CD4-positive, alpha-beta T cell treated with Interleukin-10 for 1 hour (primary cell): Measurements from ENCODE around the gene DTNA.
"Not testable (repeated sequence)": the region's sequence is repeated elsewhere in the genome, so short reads cannot be mapped to it uniquely, and the experiment has no call there.

Experiments
- DNase-seq: peaks from one replicate; pipeline ENCODE4 v3.0.0-alpha.2; 2020

Gene DTNA

DNA sequence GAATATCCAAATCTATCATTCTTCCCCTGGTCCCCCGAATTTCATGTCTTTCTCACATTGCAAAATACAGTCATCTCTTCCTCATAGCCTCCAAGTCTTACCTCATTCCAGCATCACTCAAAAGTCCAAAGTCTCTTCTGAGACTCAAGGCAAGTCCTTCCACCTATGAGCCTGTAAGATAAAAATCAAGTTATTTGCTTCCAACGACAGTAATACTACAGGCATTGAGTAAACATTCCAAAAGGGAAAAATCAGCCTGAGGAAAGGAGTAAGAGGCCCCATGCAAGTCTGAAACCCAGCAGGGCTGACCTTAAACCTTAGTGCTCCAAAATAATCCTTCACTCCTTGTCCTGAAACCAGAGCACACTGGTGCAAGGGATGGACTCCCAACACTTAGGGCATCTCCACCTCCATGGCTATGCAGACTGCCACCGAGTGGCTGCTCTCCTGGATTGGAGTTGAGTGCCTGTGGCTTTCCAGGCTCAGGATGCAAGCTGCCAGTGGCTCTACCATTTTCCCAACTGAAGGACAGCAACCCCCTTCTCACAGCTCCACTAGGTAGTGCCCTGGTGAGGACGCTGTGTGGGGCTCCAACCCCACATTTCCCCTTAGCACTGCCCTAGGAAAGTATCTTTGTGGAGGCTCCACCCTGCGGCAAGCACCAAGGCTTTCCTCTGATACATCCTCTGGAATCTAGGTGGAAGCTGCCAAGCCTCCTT, 16.3 kb downstream of the DTNA start:
- no peak for DNase-seq

DNA sequence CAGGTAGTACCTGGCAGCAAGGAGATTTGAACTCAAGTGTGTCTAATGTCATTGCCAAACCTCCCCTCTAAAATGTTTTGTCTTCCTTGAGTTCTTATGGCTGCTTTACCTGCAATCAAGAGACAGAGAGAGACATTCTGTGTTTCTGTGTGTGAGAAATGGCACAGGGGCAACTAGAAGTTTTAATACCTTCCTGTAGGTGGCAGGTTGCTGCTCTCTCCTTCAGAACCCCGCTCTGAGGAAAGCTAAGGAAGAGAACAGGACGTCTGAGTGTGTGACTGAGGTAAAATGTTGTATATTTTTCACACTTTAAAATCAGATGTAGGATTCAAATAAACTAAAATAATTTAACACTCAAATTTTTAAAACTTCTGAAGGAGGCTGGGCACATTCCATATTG, 19.2 kb downstream of the DTNA start:
- DNase-seq = no peak

DNA sequence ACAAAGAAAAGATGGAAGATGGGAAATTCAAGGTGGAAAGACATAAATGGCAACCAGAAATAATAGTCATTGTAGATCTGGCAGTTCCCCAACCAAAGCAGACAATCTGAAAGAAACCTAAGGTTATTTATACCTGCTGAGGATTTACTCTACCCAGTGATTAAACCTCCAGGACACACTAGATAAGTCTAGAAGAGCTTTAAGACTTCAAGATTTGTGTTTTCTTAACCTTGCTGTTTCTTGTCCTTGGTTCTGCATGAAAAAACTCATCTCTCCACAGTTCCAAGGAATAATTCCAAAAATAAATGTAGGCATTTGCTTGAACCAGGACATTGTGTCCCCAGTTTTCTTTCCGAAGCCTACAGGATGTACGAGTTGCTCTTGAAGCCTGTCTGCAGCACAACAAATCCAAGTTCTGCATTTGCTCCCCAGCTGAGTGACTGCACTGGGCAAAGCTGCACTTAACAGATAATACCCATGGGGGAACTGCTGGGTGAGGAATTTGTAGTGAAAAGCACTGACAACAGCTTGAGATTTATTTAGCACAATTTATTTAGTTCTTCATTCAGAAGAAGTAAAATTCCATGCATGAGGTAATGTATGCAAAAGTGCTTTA, 19.8 kb downstream of the DTNA start:
- no peak for DNase-seq

DNA sequence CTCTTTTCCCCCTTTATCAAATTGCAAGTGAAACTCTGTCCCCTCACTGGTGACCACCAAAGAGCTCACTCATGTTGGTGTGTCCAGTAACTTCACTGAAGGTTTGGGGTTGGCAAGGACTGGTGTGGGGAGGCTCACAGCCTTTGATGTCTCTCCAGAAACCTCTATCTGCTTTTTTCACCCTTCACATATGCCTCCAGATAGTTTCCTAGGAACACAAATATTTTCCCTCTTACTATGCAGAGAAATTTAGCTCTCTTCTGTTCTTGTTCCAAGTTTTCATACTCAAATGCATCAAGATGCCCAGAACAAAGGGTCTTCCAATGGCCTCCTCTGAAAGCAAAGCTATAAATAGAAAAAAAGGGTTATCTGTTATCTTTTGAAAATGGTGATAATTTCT, 20.7 kb downstream of the DTNA start:
- DNase-seq = no peak

DNA sequence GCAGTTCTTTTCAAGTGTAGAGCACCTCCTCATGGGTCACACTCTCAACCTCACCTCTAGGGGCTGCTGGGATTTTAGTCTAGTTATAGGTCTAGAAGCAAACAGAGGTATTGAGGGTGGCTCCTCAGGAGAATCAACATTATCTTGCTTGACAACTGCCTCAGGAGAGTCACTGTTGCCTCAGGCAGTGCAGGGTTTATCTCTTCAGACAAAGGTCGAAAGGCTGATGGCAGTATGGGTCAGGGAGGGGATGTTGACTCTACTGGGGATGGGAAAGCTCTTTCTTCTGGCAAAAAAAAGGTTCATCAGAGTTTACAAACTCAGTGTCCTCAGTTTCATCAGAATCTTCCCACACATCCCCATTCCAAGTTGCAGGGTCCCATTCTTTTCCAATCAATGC, 24.0 kb downstream of the DTNA start:
- DNase-seq = no peak

DNA sequence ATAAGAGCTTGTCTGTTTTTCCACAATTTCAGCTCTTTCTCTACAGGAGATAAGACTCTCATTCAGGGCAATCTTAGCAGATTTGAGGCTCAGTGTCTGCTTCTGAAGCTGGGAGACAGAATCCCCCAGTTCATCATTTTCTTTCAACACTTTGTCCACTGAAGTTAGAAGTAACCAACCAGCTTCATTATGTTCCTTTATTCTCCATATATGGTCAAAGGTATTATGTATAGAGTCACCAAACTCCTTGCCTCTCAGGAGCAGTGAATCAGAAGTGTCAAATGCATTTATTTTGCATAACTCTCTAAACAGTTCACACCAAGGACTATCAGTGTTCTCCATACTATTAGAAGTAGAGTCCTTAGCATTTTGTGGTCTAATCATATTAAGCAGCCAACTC, 24.4 kb downstream of the DTNA start:
- DNase-seq = not testable (repeated sequence)

DNA sequence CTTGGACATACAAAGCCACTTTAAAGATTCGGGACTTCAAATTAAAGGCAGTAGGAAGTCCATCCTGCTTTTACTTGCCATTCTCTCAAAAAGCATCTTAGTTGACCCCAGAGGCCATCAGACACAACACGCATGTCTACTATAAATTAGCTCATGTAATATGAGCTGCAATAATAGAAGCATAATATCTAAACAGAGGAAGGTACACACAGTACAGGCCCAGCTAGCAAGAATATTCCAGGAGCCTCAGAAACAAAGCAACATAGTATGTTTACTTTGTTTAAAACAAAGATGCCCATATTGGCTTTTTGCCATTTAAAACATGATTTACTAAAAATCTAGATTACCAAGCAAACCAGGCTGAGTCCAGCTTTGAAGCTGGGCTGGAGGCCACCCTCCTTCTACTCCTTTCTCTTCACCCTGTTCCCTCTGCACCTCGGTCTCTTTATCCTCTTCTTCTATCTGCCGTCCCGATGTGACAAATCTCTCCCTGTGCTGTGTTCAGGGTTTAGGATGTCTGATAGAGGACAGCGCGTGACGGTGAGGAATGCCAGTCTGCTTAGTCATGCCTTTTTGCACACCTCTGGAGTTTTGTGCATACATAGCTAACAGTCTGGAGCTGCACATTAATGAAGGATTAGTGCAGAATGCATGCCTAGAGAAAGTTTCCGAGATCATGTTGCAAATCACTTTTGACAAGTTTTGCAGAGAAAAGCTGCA, 28.2 kb downstream of the DTNA start:
- no peak for DNase-seq

DNA sequence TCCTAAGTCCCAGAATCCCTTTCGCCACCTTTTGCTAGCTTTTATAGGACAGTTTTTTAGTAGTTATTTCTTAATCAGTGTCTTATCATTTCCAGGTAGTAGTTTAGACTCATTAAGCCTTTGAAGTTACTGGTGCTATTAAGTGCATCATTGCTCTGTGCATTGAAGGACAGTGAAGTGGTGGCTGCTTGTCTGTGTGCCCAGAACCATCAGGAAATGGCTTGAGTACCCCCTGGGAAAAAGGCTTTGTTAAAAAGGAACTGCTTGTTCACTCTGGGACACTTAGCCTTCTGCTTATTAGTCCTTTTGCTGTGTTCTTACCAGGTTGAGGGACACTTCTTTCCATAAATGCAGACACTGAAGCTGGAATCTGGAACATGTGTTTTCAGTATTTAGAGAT, 30.0 kb downstream of the DTNA start:
- no peak for DNase-seq

DNA sequence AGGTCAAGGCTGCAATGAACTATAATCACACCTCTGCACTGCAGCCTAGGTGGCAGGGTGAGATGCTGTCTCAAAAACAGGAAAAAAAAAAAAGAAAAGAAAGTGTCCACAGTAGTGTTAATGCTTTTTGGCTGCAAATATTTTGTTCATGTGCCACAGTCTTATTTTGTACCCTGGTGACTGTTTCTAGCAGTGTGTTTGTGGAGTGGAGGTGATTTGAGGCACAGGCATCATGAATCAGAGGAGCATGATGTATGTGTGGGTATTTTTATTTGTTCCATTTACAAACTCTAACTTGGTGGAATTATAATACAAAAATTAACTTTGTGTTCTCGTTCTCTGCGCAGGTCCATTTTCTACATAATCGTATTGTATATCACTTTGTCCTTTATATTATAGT, 30.6 kb downstream of the DTNA start:
- DNase-seq = no peak

DNA sequence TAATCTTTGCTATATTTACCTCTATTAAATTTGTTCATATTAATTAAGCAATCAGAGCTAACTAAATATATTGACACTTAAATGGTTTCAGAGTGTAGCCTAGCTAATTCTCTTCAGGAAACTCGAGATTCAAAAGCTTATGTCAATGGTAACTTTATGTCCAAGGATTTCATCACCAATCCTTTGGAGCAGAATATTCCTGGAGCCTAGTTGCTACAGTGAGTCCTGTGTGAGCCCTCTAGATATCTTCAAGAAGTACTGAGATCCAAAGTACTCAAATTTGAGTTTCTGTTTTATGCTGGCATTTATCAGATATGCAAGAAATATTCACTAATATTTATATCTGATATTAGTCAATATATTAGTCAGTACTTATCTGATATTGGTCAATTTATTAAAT, 31.3 kb downstream of the DTNA start:
- DNase-seq = no peak

DNA sequence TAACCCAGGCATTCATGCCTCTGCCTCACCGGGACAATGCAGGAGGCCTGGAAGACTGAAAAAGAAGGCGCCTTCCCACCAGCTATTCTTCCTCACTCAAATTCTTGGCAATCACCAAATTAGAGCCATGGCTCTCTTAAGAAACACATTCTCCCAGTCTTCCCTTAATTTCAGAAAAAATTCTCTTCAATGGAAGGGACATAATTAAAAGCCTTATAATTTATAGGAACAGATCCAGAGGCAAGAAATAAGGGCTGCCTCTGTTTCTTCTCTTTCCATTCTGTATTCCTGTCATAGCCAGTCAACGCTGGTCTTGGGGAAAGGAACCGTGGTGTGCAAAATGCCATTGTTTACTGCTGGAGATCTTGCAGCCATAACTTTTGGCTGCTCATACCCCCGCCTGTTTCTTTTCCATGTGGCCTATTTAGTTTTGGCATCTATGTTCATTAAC, 32.8 kb downstream of the DTNA start:
- DNase-seq = no peak

DNA sequence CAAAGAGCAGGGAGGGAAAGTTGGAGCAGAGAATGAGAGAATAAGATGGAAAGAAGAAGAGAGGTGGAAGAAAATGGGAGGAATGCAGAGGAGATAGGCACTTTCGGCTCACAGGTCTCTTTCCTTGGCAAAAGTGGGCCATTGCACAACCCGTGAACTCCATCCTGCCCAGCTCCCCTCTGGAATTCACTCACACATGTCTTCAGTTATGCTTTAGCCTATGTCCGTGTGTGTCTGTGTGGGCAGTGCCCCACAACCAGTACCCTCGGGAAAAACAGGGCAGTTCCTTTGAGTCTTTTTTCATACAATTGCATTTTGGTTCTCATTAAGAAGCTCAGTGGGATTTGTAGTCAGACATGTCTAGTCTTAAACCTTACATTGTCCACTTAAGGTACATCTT, 34.5 kb downstream of the DTNA start:
- no peak for DNase-seq

DNA sequence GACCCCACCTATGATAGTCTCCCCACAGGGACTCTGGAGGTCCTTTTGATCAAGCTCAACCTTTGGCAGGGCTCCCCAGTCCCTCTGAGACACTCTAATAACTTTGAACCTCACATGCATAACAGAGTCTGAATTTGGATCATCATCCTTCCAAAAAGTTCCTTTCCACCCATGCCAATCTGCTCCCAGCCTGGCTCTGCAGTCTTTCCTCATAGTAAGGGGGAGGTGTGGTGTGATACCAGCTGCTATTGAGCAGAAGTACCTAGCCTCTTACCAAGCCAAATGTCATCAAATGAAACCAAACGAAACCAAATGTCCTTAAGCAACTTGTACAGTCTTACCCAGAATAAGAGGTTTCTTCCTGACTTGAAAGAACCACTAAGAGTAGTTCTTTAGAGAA, 36.5 kb downstream of the DTNA start:
- no peak for DNase-seq

DNA sequence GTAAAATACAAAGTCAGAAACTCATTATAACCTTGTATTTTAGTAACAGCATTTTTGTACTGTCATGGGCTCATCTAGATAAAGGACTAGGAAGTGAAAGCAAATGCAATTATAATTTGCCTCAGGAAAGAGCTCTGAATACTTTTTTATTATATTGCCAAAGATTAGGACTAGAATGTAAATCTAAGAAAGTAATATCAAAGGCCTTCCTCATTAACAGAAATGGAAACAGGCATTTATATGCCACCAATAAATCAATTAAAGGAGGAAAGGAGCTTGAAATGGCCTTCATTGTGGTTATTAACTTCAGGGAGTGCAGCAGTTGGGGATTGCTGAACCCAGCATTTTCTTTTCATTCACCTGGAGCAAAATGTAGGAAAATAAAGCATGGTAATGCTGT, 39.6 kb downstream of the DTNA start:
- DNase-seq = no peak

DNA sequence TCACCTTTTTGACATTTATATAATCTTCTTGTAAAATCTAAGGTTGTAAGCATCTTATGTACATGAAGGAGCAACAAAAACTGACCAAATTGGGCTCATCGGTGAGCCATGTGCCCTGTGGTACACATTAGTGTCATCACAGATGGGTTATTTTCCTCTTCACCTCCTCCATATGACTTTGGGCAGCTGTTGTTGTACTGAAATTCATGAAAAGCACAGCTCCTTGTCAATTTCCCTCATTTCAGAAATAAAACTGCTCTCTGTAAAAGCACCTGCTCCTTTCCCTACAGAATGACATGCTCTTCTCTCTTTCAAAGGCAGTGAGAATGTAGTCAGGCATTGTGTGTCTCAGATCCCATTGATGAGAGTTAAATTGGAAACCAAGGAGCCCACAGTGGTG, 42.0 kb downstream of the DTNA start:
- DNase-seq = no peak

DNA sequence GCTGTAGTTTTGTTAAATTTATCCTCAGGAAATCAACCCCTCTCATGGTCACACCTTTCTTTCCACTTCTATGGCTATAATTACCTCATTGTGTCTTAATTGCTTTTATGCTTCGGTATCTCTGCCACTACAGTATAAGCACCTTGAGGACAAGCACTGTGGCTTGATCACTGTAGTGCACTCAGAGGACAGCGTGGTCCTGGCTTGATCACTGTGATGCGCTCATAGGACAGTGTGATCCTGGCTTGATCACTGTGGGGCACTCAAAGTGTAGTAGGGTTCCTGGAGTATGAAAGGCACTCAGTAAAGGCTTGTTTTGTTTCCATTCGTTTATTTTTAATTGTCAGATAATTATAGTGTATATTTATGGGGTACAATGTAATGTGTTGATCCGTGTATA, 44.2 kb downstream of the DTNA start:
- DNase-seq = no peak

DNA sequence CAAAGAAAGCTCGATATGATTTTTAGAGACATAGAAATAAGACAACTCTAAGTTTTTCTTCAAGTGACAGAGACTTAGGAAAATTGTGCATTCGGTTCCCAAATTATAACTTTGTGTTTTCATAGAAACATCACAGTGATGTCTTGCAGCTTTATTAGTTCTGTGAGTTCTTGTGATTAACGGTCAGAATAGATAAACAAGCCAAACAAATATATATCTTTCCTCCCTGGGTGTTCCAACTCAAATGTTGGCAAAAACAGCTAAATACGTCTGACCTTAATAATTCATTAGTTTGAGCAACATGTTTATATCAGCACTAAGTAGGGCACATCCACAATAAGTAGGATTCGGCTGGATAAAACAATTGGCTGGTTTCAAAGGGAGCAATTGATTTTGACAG, 47.6 kb downstream of the DTNA start:
- DNase-seq = no peak

DNA sequence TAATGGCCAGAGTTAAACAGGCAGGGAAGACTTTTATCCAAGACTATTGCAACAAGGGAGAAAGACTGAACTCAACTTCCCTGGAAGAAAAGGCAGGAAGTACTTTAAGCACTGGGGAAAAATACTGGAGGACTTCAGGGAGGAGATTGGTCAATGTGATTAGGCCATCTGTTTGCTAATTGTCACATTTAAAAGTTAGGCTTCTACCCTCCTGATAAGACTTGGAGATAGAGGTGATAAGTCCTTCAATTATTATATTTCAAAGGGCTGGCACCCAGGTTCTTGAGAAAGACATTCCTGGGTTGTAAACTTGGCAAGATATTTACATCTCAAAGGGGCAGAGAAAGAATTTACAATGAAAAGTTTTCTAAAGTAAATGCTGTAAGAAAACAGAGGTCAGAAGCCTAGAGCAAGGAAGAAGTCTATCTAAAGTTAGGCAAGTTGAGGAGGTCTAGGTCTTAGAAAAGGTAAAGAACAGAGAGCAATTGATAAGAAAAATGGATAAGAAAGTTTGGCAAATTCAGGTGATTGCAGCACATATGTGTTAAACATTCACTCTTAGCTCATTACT, 48.4 kb downstream of the DTNA start:
- no peak for DNase-seq

DNA sequence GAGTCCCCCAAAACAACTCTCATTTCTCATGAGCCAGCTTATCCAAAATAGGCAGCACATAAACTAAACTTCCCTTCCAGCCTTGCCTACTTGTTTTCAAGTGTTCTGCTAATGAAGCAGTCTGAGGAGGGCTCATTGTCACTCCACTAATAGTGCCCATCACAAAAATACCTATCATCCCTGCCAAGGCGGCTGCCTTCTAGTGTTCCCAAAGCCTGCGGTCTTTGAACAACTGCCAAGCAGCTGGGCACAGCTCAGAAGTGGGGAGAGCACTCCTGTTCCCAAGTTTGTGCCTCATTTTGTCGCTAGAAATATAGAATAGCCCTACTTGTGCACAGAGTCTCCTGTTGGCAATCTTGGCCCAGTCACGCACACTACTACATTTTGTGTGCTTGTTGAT, 50.3 kb downstream of the DTNA start:
- DNase-seq = no peak

DNA sequence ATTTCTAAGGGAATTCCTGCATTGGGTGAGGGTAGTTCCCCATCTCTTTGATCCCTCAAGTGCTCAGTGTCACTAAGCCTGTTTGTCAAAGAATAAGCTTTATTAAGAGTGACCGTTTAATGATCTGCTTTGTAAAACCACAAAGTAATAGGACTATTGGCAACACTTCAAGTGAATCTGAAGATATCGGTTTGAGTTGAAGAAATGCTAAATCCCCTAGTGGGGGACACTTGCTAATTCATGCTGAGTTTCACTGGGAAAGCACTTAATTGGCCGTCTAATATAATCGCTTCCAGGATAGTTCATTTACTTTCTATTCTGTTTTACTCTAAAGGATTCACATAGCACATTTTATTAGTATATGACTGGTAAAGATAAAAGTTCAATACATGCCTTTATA, 54.4 kb downstream of the DTNA start:
- DNase-seq = no peak

DNA sequence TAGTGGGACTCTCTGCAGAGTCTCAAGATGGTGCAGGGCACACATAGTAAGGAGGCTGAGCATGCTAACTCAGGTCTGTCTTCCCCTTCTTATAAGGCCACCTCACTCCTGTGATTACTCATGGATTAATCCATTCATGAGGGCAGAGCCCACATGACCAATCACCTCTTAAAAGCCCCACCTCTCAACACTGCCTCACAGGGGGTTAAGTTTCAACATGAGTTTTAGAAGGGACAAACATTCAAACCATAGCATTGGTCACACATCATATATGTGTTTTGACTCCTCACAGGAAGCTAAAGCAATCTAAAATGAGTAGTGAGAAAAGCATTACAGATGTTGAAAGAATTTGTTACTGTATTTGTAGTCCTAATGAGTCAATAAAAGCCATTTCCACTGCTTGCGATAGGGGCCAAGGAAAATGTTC, 57.5 kb downstream of the DTNA start:
- DNase-seq = no peak

DNA sequence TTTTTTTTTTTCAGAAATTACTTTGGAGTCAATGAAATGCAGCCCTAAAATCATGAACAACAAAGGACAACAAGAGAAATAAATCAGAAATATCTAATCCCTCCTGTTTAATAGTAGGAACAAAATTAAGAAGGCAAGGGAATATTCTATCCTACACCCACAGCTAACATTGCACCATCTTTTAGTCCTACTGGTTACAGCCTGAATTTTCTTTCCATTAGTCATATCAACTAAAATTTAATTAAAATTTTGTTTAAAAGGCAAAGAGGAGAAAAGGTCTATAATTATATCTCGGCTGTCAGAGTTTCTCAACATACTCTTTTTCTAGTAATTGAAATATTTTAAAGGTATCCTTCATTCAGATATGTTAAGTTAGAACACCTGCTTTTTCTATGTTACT, 61.9 kb downstream of the DTNA start:
- no peak for DNase-seq

DNA sequence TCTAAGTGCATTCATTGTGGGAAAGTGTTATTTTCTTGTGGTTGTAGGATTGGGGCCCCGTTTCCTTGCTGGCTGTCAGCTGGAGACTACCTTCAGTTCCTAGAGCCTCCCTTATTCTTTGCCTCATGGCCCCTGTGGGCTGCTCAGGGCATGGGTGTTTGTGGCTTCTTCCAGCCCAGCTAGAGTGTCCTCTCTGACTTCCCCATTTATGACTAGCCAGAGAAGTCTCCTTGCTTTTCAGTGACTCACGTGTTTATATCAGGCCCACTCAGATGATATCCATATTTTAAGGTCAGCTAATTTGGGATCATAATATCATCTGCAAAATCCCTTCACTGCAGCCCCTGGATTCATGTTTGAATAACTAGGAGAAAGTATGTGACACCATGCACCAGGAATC, 62.8 kb downstream of the DTNA start:
- DNase-seq = no peak

DNA sequence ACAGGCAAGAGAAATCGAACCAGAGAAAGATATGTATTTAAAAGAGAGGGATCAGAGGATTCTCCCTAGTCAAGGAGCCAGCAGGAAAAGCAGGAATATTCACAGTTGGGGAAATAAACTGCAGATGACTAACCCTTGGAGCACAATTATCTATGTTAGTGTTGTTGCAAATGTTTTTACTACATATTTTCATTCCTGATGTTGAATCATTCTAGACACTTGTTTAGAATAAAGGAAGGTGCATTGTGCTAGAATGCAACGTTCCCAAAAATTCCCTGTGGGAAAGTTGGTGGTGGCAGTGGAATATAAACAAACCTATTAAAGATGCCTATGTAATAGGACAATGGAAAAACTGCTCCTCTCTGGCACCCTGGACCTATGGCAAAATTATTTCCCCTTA, 63.3 kb downstream of the DTNA start:
- DNase-seq = no peak
